HS-5 (cell line): ENCODE results near the gene SCUBE1.

Experiments
- DNase-seq: peaks from one replicate; pipeline ENCODE4 v3.0.0-alpha.2; 2012; ENCODE audit warnings: low read depth

The SCUBE1 gene

GRCh38 chr22:43326331-43327156 lies 16.6 kb downstream of the SCUBE1 start:
- DNase-seq, result no peak

- no peak for DNase-seq
Observed at GRCh38 chr22:43325176-43325575, 18.0 kb downstream of the SCUBE1 start.

- DNase-seq, result no peak
Observed at GRCh38 chr22:43320943-43321900, 21.9 kb downstream of the SCUBE1 start.

- no peak for DNase-seq
Observed at GRCh38 chr22:43319661-43320486, 23.3 kb downstream of the SCUBE1 start.

GRCh38 chr22:43317239-43317638 lies 25.9 kb downstream of the SCUBE1 start:
- DNase-seq, result no peak

GRCh38 chr22:43315687-43316217 lies 27.4 kb downstream of the SCUBE1 start:
- DNase-seq, result no peak

- DNase-seq, result no peak
Observed at GRCh38 chr22:43314611-43315010, 28.6 kb downstream of the SCUBE1 start.

GRCh38 chr22:43313890-43314474 lies 29.2 kb downstream of the SCUBE1 start:
- no peak for DNase-seq

GRCh38 chr22:43313244-43313889 lies 29.8 kb downstream of the SCUBE1 start:
- no peak for DNase-seq

- no peak for DNase-seq
Observed at GRCh38 chr22:43312608-43313007, 30.6 kb downstream of the SCUBE1 start.

GRCh38 chr22:43310798-43311197 lies 32.4 kb downstream of the SCUBE1 start:
- DNase-seq, result no peak

- DNase-seq, result no peak
Observed at GRCh38 chr22:43310311-43310710, 32.9 kb downstream of the SCUBE1 start.

- DNase-seq, result no peak
Observed at GRCh38 chr22:43308836-43309235, 34.3 kb downstream of the SCUBE1 start.

- no peak for DNase-seq
Observed at GRCh38 chr22:43308060-43308830, 34.9 kb downstream of the SCUBE1 start.

- DNase-seq, result no peak
Observed at GRCh38 chr22:43305806-43306205, 37.4 kb downstream of the SCUBE1 start.

GRCh38 chr22:43304831-43305590 lies 38.2 kb downstream of the SCUBE1 start:
- DNase-seq, result no peak

- no peak for DNase-seq
Observed at GRCh38 chr22:43303751-43304150, 39.4 kb downstream of the SCUBE1 start.

GRCh38 chr22:43303166-43303565 lies 40.0 kb downstream of the SCUBE1 start:
- DNase-seq, result no peak

- DNase-seq, result no peak
Observed at GRCh38 chr22:43302531-43303041, 40.6 kb downstream of the SCUBE1 start.
